Measurements from ENCODE around the gene SRRM4.

DNA sequence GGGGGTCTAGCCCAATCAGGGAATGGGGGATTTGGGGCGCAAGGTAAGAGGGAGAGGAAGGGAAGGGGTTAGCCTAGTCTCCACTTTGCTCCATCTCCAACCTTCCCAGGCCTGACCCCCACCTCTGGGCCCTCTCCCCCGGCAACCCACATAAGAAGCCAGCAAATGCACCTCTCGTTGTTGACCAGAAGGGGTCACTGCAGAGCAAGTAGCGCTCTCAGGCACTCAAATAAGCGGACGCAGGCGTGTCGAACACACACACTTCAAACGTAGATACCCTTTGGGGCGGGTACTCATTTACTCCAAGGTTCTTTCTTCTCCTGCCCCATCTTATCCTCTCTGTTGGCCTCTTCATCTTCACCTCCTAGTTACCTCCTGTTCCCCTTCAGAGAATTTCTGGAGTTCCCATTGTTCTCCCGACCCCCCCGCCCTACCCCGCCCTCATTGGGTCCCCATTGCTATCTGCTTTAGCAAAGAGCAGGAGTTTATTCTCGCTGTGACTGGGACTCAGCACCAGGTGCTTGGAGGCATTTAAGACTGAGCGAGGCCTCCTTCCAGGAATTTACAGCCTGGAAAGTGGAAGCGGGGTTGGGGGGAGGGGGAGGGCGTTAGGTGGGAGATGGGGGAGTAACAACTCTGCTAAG, 1.5 kb upstream of the SRRM4 start:
- TF ChIP-seq, protein P1, sequence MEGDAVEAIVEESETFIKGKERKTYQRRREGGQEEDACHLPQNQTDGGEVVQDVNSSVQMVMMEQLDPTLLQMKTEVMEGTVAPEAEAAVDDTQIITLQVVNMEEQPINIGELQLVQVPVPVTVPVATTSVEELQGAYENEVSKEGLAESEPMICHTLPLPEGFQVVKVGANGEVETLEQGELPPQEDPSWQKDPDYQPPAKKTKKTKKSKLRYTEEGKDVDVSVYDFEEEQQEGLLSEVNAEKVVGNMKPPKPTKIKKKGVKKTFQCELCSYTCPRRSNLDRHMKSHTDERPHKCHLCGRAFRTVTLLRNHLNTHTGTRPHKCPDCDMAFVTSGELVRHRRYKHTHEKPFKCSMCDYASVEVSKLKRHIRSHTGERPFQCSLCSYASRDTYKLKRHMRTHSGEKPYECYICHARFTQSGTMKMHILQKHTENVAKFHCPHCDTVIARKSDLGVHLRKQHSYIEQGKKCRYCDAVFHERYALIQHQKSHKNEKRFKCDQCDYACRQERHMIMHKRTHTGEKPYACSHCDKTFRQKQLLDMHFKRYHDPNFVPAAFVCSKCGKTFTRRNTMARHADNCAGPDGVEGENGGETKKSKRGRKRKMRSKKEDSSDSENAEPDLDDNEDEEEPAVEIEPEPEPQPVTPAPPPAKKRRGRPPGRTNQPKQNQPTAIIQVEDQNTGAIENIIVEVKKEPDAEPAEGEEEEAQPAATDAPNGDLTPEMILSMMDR (IDR thresholded peaks at IDR 0.05; ENCODE audit: low read depth, low read length, missing input control), result peak; percentile 69
- TF ChIP-seq TAF1 (conservative IDR thresholded peaks at IDR 0.05), result no peak
- TF ChIP-seq, protein P2, sequence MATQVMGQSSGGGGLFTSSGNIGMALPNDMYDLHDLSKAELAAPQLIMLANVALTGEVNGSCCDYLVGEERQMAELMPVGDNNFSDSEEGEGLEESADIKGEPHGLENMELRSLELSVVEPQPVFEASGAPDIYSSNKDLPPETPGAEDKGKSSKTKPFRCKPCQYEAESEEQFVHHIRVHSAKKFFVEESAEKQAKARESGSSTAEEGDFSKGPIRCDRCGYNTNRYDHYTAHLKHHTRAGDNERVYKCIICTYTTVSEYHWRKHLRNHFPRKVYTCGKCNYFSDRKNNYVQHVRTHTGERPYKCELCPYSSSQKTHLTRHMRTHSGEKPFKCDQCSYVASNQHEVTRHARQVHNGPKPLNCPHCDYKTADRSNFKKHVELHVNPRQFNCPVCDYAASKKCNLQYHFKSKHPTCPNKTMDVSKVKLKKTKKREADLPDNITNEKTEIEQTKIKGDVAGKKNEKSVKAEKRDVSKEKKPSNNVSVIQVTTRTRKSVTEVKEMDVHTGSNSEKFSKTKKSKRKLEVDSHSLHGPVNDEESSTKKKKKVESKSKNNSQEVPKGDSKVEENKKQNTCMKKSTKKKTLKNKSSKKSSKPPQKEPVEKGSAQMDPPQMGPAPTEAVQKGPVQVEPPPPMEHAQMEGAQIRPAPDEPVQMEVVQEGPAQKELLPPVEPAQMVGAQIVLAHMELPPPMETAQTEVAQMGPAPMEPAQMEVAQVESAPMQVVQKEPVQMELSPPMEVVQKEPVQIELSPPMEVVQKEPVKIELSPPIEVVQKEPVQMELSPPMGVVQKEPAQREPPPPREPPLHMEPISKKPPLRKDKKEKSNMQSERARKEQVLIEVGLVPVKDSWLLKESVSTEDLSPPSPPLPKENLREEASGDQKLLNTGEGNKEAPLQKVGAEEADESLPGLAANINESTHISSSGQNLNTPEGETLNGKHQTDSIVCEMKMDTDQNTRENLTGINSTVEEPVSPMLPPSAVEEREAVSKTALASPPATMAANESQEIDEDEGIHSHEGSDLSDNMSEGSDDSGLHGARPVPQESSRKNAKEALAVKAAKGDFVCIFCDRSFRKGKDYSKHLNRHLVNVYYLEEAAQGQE (IDR thresholded peaks at IDR 0.05), result no peak
- no peak for TF ChIP-seq FOXA1 (IDR thresholded peaks at IDR 0.05)
- TF ChIP-seq, protein P3, sequence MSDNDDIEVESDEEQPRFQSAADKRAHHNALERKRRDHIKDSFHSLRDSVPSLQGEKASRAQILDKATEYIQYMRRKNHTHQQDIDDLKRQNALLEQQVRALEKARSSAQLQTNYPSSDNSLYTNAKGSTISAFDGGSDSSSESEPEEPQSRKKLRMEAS (IDR thresholded peaks at IDR 0.05), result no peak
- no peak for TF ChIP-seq JUND (IDR thresholded peaks at IDR 0.05)
- no peak for TF ChIP-seq GABPA (IDR thresholded peaks at IDR 0.05 in 1 of 2, conservative IDR thresholded peaks at IDR 0.05 in 1 of 2)
- peak; percentile 80 to 81 for TF ChIP-seq RAD21 (IDR thresholded peaks at IDR 0.05)
- TF ChIP-seq, protein P4, sequence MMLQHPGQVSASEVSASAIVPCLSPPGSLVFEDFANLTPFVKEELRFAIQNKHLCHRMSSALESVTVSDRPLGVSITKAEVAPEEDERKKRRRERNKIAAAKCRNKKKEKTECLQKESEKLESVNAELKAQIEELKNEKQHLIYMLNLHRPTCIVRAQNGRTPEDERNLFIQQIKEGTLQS (IDR thresholded peaks at IDR 0.05), result no peak

Measured in liver (tissue), 3 donors.